HepG2 (cell line): ENCODE results near the gene DGKB. TPM values are rescaled to one million over a fixed set of nuclear protein-coding genes. Genes with fewer than 3 reads are reported as not detected.
A peak's percentile ranks its signal among the peaks of the same experiment; 100 is the strongest.

Experiments
- ATAC-seq: fragments of 200-7000 bp; cut with Tn5 transposase; 3 replicates; pipeline ENCODE4 v1.9.1; 2020; ENCODE audit warnings: mild to moderate bottlenecking, moderate library complexity
- BruUV-seq: library from RNA; stranded (reverse); fragments of 400-500 nt; replicated peaks from 2 replicates; lab custom pipeline; 2021; lab: Mats Ljungman, UMichigan
- CTCF ChIA-PET: fragments of 300-600 bp; formaldehyde crosslinking; extraction: SDS; loops from one replicate; lab custom pipeline; 2021; ENCODE audit warnings: low total read pairs, inconsistent platforms, low intra/inter-chr PET ratio; lab: Yijun Ruan, JAX
- POLR2A ChIA-PET: fragments of 350-600 bp; sonication (Branson Sonifier 250); formaldehyde crosslinking; loops from one replicate; lab custom pipeline; 2020; ENCODE audit warnings: antibody characterized with exemption, inconsistent platforms; lab: Yijun Ruan, JAX
- DNase-seq: peaks from one replicate; pipeline ENCODE4 v3.0.0-alpha.2; 2015; ENCODE audit warnings: low spot score
- FAIRE-seq: peaks from 3 replicates; lab custom pipeline; 2011; peaks lifted over from hg19 to GRCh38; lab: Jason Lieb, UNC
- H2AFZ ChIP-seq: one replicate; pipeline ENCODE4 v1.6.1; 2011; ENCODE audit warnings: low read length, inconsistent platforms
- H3K27ac ChIP-seq: fragments of 300-600 bp; 3 replicates; pipeline ENCODE4 v1.8.0; 2011; ENCODE audit warnings: mixed run types, mild to moderate bottlenecking, mixed read lengths, low read length, inconsistent platforms; ENCODE audit not compliant: insufficient read depth; ENCODE audit errors: extremely low read length
- H3K27me3 ChIP-seq, 2 experiments: fragments of 200-600 bp in 1 of 2; 2 replicates in 1 of 2; 3 replicates in 1 of 2; pipeline versions ENCODE4 v1.6.0 to v1.8.0; 2011; ENCODE audit warnings: low read length in 2 of 2, mild to moderate bottlenecking in 2 of 2, moderate library complexity in 2 of 2, inconsistent platforms in 1 of 2; ENCODE audit not compliant: insufficient read depth in 2 of 2, control insufficient read depth in 1 of 2
- H3K36me3 ChIP-seq, 2 experiments: fragments of 200-600 bp in 1 of 2; replicated peaks in 1 of 2; 2 replicates in 1 of 2; 3 replicates in 1 of 2; pipeline versions ENCODE4 v1.5.1 to v1.8.0; 2011; ENCODE audit warnings: low read length in 2 of 2, inconsistent platforms in 1 of 2; ENCODE audit not compliant: insufficient read depth in 2 of 2, control insufficient read depth in 1 of 2
- H3K4me1 ChIP-seq: 2 replicates; pipeline ENCODE4 v1.5.1; 2012; ENCODE audit warnings: low read length, inconsistent platforms; ENCODE audit not compliant: insufficient read depth
- H3K4me2 ChIP-seq: 2 replicates; pipeline ENCODE4 v1.6.0; 2011; ENCODE audit warnings: low read depth, low read length, inconsistent platforms
- H3K4me3 ChIP-seq, 3 experiments: fragments of 200-600 bp in 1 of 3; sonication (generic), shearing (Covaris generic) in 1 of 3; replicated peaks in 1 of 3; 2 replicates each; pipeline ENCODE4 v1.5.1; 2011 to 2016; ENCODE audit warnings: low read length in 3 of 3, inconsistent platforms in 2 of 3, low read depth in 2 of 3, mild to moderate bottlenecking in 2 of 3, control low read depth in 1 of 3, mixed read lengths in 1 of 3; ENCODE audit not compliant: insufficient read depth in 1 of 3
- H3K79me2 ChIP-seq: one replicate; pipeline ENCODE4 v1.6.1; 2011; ENCODE audit warnings: low read length, inconsistent platforms; ENCODE audit not compliant: insufficient read depth
- H3K9ac ChIP-seq: 2 replicates; pipeline ENCODE4 v1.6.0; 2011; ENCODE audit warnings: mild to moderate bottlenecking, low read depth, low read length, inconsistent platforms; ENCODE audit not compliant: insufficient read depth
- H3K9me3 ChIP-seq: 2 replicates; pipeline ENCODE4 v1.5.1; 2012; ENCODE audit warnings: mild to moderate bottlenecking, low read length
- H4K20me1 ChIP-seq: 2 replicates; pipeline ENCODE4 v1.6.0; 2011; ENCODE audit warnings: inconsistent platforms, mild to moderate bottlenecking, low read length, moderate library complexity; ENCODE audit not compliant: insufficient read depth
- E2F5 ChIP-seq: sonication (generic); formaldehyde crosslinking; conservative IDR thresholded peaks from 2 replicates; pipeline ENCODE4 v1.4.0; 2020; ENCODE audit warnings: missing genetic modification reagents
- FOXJ3 ChIP-seq: sonication (generic); formaldehyde crosslinking; IDR thresholded peaks from 2 replicates; pipeline ENCODE4 v1.4.0; 2020; ENCODE audit warnings: missing genetic modification reagents, mild to moderate bottlenecking, borderline replicate concordance
- MAFF ChIP-seq: IDR thresholded peaks from 2 replicates; pipeline ENCODE4 v1.6.1; 2011; ENCODE audit warnings: low read depth, low read length, improper control_type of control experiment
- MAFK ChIP-seq, 2 experiments: IDR thresholded peaks in 1 of 2; conservative IDR thresholded peaks in 1 of 2; 2 replicates each; pipeline ENCODE4 v1.6.1; 2011; ENCODE audit warnings: improper control_type of control experiment in 2 of 2, low read length in 2 of 2
- MTF2 ChIP-seq: sonication (generic); formaldehyde crosslinking; IDR thresholded peaks from 2 replicates; pipeline ENCODE4 v1.5.0; 2020; ENCODE audit warnings: missing genetic modification reagents, borderline replicate concordance
- TEAD2 ChIP-seq: sonication (generic); formaldehyde crosslinking; IDR thresholded peaks from 2 replicates; pipeline ENCODE4 v1.9.0; 2021; ENCODE audit warnings: missing genetic modification reagents
- ZBED4 ChIP-seq: sonication (generic); formaldehyde crosslinking; IDR thresholded peaks from 2 replicates; pipeline ENCODE4 v1.4.0; 2020; ENCODE audit warnings: missing genetic modification reagents, borderline replicate concordance
- ZFP1 ChIP-seq: IDR thresholded peaks from 2 replicates; pipeline ENCODE4 v1.6.1; 2016
- ZNF234 ChIP-seq: sonication (generic); formaldehyde crosslinking; conservative IDR thresholded peaks from 2 replicates; pipeline ENCODE4 v1.5.1; 2020; ENCODE audit warnings: mild to moderate bottlenecking, missing genetic modification reagents
- ZNF282 ChIP-seq: fragments of 450-650 bp; IDR thresholded peaks from 2 replicates; pipeline ENCODE4 v1.6.1; 2018; ENCODE audit not compliant: partially characterized antibody
- ZNF546 ChIP-seq: sonication (generic); formaldehyde crosslinking; conservative IDR thresholded peaks from 2 replicates; pipeline ENCODE4 v1.8.1; 2023; ENCODE audit warnings: mild to moderate bottlenecking, missing genetic modification reagents
- ZNF720 ChIP-seq: sonication (generic); formaldehyde crosslinking; IDR thresholded peaks from 2 replicates; pipeline ENCODE4 v1.4.0; 2020; ENCODE audit warnings: missing genetic modification reagents
- ZNF749 ChIP-seq: sonication (generic); formaldehyde crosslinking; IDR thresholded peaks from 2 replicates; pipeline ENCODE4 v1.8.0; 2022; ENCODE audit warnings: mild to moderate bottlenecking, missing genetic modification reagents, moderate library complexity, borderline replicate concordance
- WGBS: methylation state at CpG from one replicate; pipeline ENCODE4 v1.1.6; 2017; ENCODE audit warnings: low lambda C conversion rate; 5-methylcytosine and 5-hydroxymethylcytosine counted together
- in situ Hi-C: cut with HindIII; loops from 2 replicates; pipeline ENCODE4 v1.10.0; 2017; ENCODE audit warnings: low pct_unique_long_range_greater_than_20kb; ENCODE audit not compliant: extremely low pct_ligation_motif_present
- intact Hi-C: fragments of 100-400 bp; cut with micrococcal nuclease; formaldehyde crosslinking; loops from one replicate; pipeline ENCODE4 v1.10.0; 2022; ENCODE audit not compliant: unreplicated experiment
- polyA plus RNA-seq, 8 experiments: library from polyadenylated mRNA; depleted of rRNA in 3 of 8; stranded (reverse) in 7 of 8; unstranded in 1 of 8; fragments of >200 nt; fragmentation: Illumina TruSeq in 4 of 8; extraction: Trizol in 4 of 8; gene quantifications; 2 replicates each; pipeline versions ENCODE4 v1.2.1 to v1.2.3, GENCODE V29; 2011 to 2016; ENCODE audit warnings: low read depth in 4 of 8, missing spikeins in 1 of 8, mixed read lengths in 1 of 8; ENCODE audit not compliant: insufficient read depth in 1 of 8
- total RNA-seq, 5 experiments: library from RNA; depleted of rRNA; stranded (reverse); fragments of >200 nt; fragmentation: Illumina TruSeq; extraction: Trizol; gene quantifications; 2 replicates each; pipeline ENCODE4 v1.2.3, GENCODE V29; 2016; ENCODE audit warnings: low read depth in 1 of 5
- TF ChIP-seq, protein P1 (sequence below): sonication (generic); formaldehyde crosslinking; IDR thresholded peaks from 2 replicates; pipeline ENCODE4 v1.9.0; 2022; ENCODE audit warnings: missing genetic modification reagents, mild to moderate bottlenecking, borderline replicate concordance
- TF ChIP-seq, protein P2 (sequence below): sonication (generic); formaldehyde crosslinking; IDR thresholded peaks from 2 replicates; pipeline ENCODE4 v1.8.0; 2022; ENCODE audit warnings: mild to moderate bottlenecking, missing genetic modification reagents, borderline replicate concordance

DGKB gene
- total and polyA plus RNA-seq, 2 of the 13 experiments (the other 11 are each of a cell fraction or from before 2014, with no cell fraction given) = not detected

DNA sequence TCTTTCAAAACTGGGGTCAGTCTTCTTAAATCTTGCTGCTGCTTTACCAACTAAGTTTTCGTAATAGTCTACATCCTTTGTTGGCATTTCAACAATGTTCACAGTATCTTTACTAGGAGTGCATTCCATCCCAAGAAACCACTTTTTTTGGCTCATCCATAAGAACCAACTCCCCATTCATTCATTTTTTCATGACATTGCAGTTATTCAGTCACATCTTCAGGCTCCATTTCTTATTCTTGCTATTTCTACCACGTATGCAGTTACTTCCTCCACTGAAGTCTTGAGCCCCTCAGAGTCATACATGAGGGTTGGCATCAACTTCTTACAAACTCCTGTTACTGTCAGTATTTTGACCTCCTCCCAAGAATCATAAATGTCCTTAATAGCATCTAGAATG is 392.3 kb downstream of the DGKB start:
- 6% methylated on average over 2 of the region's 2 CpGs for WGBS
- intact Hi-C loops = no loop called here
- no peaks in the 10 kb centered on the region for H3K79me2 ChIP-seq
- no peak overlapping the region for H2AFZ ChIP-seq
- H3K9ac ChIP-seq = no peak overlapping the region
- no peak overlapping the region for H3K4me3 ChIP-seq
- no peaks in the 10 kb centered on the region for H3K4me1 ChIP-seq
- CTCF ChIA-PET = no interaction called here
- H3K4me2 ChIP-seq = no peak overlapping the region
- TF ChIP-seq ZNF749 (no peak), ZNF720 (no peak), ZNF234 (CRISPR knock-in tag) (no peak), ZNF282 (no peak), FOXJ3 (CRISPR knock-in tag) (no peak), TEAD2 (CRISPR knock-in tag) (no peak), ZBED4 (CRISPR knock-in tag) (no peak), MAFF (peak; percentile 43; the same call in 1 of the 2 replicates), E2F5 (no peak), ZFP1 (CRISPR knock-in tag) (no peak), ZNF546 (no peak), MAFK (conservative IDR thresholded peaks at IDR 0.05 in 1 of 2, IDR thresholded peaks at IDR 0.05 in 1 of 2; ENCODE audit: low read length in 2 of 2) (peak; percentile 7 to 55; a peak in 2 of 4 replicates), MTF2 (CRISPR knock-in tag) (no peak)
- TF ChIP-seq, protein P1, sequence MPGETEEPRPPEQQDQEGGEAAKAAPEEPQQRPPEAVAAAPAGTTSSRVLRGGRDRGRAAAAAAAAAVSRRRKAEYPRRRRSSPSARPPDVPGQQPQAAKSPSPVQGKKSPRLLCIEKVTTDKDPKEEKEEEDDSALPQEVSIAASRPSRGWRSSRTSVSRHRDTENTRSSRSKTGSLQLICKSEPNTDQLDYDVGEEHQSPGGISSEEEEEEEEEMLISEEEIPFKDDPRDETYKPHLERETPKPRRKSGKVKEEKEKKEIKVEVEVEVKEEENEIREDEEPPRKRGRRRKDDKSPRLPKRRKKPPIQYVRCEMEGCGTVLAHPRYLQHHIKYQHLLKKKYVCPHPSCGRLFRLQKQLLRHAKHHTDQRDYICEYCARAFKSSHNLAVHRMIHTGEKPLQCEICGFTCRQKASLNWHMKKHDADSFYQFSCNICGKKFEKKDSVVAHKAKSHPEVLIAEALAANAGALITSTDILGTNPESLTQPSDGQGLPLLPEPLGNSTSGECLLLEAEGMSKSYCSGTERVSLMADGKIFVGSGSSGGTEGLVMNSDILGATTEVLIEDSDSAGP (CRISPR knock-in tag) = no peak
- TF ChIP-seq, protein P2, sequence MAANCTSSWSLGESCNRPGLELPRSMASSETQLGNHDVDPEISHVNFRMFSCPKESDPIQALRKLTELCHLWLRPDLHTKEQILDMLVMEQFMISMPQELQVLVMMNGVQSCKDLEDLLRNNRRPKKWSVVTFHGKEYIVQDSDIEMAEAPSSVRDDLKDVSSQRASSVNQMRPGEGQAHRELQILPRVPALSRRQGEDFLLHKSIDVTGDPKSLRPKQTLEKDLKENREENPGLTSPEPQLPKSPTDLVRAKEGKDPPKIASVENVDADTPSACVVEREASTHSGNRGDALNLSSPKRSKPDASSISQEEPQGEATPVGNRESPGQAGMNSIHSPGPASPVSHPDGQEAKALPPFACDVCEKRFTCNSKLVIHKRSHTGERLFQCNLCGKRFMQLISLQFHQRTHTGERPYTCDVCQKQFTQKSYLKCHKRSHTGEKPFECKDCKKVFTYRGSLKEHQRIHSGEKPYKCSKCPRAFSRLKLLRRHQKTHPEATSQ = no peak
- TF ChIP-seq, all 625 proteins: peak for 2
- BruUV-seq = no TSS peak
- no peak for FAIRE-seq
- DNase-seq = no peak
- Histone ChIP-seq H3K27me3 (no peaks in the 10 kb centered on the region), H3K36me3 (no peaks in the 10 kb centered on the region), H4K20me1 (no peaks in the 10 kb centered on the region), H3K9me3 (peaks cover 77% of the 10 kb centered on the region), H3K27ac (no peak overlapping the region)
- POLR2A ChIA-PET = no interaction called here
- in situ Hi-C loops = no loop called here
- no peak for ATAC-seq
